NCI-H1930 (cell line): ENCODE measurements around the gene LAMC2.
"Not testable (repeated sequence)": the region's sequence is repeated elsewhere in the genome, so short reads cannot be mapped to it uniquely, and the experiment has no call there.

Source experiments
- DNase-seq, 2 experiments: peaks; one replicate each; lab custom pipeline; 2025; lab: John Stamatoyannopoulos, UW

Gene LAMC2

GRCh38 chr1:183185941-183186490 is at the start of gene LAMC2:
Gene LAMC2 (plus strand): TSS chr1:183186264. CDS start chr1:183186353, 89 bp downstream.
- peak; percentile 30 to 38 for DNase-seq

DNA sequence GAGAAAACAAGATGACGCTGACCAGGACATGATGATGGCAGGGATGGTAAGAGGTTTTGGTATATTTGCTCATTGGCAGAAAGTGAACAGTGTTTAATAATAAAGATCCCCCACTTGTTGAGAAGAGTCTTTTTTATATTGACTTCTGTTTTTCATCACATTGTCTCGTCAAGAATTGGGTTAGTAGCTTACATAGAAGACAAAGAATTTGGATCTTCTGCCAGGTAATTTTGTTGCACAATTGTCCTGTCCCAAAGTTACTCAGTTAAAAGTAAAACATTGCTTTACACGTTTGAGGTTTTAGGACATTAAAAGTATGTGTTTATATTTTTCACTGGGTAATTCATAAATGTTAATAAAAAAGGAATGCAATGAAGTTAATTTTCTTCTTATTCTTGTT is 48.3 kb upstream of the LAMC2 start:
- no peak for DNase-seq

DNA sequence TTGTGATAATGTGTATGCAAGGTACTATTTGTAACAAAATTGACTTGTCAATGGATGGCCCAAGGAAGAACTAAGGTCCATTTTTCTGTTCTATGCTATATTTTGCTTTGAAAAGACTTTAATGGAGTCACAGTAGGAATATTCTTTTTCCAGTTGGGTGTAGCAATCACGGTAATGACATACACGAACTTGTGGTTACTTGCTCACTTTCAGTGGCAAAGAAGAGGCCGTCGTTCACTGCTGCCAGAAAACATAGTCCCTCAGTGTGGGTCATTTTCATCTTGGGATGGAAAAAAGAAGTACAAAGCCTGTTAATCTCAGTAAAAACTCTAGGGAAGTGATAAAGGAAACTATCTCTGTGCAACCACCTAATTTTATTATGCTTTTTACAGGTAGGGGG is 47.8 kb upstream of the LAMC2 start:
- no peak for DNase-seq

DNA sequence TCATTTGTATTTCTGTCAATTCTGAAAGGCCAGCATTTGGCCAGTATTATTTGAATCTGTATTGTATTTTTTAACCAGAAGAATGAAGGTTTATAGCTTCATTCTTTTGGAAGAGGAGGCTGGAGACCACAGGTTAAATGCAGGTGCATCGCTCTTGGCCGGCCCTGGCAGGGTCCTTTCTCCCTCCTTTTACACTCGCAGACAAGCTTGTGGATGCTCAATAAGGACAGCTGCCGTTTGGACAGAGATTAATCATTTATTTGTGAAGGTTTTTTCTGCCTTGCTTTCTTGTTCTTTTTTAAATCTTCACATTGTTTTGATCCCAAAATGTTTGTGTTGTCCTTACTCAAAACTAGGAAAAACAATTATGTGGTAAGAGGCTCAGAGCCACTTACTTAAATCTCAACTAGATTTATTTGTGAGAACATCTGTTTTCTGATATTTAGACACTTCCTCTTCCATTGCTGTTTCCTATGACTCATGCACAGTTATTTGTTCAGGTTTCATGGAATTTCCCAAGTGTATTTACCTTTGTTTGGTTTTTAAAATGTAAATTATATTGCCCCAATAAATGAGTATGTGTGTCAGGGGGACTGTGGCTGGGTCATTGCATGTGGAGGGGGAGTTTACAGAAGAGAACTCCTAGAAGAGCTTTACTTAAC is 46.7 kb upstream of the LAMC2 start:
- DNase-seq: no peak

GRCh38 chr1:183140633-183141032 is 45.4 kb upstream of the LAMC2 start:
- no peak for DNase-seq

DNA sequence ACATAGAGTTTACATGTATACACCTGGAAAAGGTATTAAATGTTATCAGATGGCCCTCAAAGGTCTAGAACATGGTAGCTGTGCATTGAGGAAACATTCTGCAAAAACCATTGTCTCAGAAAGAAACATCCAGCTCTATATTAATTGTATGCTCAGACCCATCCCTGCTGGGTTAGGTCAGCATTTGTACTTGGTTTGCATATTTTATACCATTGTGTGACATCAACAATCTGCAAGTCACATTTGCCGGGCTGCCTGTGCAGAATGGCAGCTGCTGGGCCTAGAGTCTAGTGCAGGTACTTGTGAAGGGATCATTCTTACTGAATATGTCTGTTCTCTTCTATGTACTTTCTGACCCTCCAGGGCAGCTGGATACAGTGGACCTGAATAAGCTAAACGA is 43.9 kb upstream of the LAMC2 start:
- no peak for DNase-seq

DNA sequence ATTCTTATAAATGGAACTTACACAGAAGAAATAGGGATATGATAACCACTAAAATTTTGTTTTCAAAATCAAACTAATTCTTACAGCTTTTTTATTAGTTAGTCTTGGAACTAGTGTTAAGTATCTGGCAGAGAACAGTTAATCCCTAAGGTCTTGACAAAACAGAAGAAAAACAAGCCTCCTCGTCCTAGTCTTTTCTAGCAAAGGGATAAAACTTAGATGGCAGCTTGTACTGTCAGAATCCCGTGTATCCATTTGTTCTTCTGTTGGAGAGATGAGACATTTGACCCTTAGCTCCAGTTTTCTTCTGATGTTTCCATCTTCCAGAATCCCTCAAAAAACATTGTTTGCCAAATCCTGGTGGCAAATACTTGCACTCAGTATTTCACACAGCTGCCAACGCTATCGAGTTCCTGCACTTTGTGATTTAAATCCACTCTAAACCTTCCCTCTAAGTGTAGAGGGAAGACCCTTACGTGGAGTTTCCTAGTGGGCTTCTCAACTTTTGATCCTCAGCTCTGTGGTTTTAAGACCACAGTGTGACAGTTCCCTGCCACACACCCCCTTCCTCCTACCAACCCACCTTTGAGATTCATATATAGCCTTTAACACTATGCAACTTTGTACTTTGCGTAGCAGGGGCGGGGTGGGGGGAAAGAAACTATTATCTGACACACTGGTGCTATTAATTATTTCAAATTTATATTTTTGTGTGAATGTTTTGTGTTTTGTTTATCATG is 42.3 kb upstream of the LAMC2 start:
- no peak for DNase-seq

GRCh38 chr1:183144752-183145151 is 41.3 kb upstream of the LAMC2 start:
- DNase-seq: no peak

DNA sequence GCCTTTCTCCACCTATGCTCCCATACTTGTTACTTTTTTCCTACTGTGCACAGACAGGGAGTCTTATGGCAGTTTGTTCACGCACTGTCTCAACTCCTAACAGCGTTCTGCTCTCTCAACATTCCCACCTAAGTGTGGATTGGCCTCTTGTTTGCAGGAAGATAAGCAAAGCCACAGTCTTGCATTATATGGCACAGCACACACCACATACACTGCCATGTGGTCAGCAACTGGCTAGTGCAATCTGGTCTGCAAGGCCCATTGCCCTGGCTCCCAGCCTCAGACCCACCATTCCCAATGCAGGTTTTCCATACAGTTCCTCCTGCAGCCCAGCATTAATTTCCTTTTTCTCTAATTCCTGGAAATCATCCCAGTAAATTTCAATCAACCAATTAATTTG is 38.3 kb upstream of the LAMC2 start:
- no peak for DNase-seq

GRCh38 chr1:183148599-183148998 is 37.5 kb upstream of the LAMC2 start:
- no peak for DNase-seq

DNA sequence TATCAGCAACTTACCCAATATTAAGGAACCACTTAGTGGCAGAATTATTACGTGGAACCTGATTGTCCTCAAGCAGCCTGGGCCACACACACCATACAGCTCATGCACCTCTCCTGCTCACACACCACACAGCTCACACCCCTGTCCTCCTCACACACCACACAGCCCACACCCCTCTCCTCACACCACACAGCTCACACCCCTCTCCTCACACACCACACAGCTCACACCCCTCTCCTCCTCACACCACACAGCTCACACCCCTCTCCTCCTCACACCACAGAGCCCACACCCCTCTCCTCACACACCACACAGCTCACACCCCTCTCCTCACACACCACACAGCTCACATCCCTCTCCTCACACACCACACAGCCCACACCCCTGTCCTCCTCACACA is 36.8 kb upstream of the LAMC2 start:
- DNase-seq: no peak

- not testable (repeated sequence) for DNase-seq
Observed at GRCh38 chr1:183150032-183150431, 36.0 kb upstream of the LAMC2 start.

DNA sequence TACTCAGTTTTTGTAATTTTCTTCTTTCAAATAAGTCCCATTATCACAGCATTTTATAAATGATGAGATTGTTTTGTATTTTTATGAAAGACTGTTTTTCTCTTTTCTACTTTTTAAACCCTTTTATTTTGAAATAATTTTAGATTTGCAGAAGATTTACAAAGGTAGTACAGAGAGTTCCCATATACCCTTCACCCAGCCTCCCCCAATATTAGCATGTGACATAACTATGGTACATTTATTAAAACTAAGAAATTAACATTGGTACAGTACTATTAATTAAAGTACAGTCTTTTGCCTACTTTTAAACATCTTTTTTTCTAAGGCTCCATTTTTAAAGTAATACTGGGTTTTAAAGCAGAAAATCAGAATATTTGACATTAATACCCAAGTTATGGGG is 35.6 kb upstream of the LAMC2 start:
- DNase-seq: no peak

DNA sequence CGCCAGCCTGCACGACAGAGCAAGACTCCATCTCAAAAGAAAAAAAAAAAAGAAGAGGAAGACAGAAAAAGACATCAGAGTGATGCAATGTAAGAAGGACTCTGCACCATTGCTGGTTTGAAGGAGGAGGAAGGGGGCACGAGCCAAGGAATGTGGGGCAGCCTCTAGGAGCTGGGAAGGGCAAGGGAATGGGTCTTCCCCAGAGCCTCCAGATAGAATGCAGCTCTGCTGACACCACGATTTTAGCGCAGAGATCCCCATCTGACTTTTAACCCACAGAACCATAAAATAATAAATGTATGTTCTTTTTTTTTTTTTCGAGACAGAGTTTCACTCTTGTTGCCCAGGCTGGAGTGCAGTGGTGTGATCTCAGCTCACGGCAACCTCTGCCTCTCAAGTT is 33.9 kb upstream of the LAMC2 start:
- no peak for DNase-seq

GRCh38 chr1:183155939-183156338 is 30.1 kb upstream of the LAMC2 start:
- DNase-seq: no peak

DNA sequence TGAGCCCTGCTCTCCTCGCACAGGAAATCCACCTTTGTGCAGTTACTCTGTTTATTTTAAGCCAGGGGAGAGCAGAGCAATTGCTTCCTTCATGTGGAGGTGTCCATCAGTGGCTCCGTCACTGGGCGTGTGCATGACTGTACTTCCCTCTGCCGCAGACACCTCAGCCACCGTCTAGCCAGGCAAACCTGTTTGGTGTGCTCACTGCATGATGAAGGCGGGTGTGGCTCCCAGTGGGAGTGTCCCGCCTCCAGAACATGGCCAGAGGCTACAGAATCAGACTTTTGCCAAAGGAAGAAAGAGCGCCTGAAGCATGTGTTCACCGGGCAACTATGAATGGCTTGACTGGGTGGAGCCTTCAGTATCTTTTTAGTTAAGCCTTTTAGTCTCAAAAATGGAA is 26.1 kb upstream of the LAMC2 start:
- no peak for DNase-seq

DNA sequence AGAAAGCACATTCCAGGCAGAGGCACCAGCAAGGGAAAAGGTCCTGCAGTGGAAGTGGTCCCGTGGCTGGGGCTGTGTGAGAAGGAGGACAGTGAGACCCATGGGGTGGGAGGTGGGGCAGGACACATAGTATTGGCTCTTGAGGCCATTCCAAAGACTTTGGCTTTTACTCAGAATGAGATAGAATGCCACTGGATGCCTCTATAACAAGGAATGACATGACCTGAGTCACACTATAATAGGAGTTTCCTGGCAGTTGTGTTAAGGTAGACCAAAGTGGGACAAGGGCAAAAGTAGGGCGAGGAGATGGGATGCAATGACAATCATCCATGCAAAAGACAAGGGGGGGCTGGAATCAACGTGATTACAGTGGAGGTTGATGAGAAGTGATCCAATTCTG is 24.7 kb upstream of the LAMC2 start:
- no peak for DNase-seq

DNA sequence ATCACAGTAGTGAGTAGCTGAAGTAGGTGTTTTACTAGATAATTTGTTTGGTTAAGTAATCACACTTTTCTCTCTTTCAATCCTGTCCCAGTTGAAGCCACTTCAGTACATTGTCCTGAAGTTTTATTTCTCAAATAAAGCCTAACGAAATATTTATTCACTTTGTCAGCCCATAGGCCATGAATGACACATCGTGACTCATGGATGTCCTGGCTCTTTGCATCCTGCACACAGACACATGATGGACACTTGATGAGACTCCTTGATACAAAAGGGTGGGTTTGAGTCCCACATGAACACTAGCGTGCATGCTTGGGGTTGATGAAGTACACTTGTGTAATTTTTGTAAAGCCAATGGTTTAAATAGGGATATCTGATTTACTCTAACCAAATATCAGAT is 22.7 kb upstream of the LAMC2 start:
- DNase-seq: no peak

GRCh38 chr1:183164340-183164739 is 21.7 kb upstream of the LAMC2 start:
- DNase-seq: no peak

DNA sequence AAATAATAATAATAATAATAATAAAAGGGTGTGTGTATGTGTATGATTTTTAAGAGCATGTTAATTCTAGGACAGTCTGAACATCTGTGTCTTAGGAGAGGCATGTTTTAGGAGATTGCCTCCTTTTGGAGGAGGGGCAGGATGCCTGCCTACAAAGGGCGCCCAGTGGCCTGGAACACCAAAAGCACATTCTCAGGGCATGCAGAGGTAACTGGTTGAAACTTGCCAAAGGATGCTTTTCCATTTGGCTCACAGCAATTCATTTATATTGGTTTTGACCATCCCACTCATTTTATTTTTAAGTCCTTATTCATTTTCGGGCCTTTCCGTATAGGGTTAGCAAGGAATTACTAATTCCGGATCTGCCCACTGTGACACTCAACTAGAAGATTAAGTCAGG is 21.1 kb upstream of the LAMC2 start:
- no peak for DNase-seq

- no peak for DNase-seq
Observed at GRCh38 chr1:183165456-183165855, 20.6 kb upstream of the LAMC2 start.

DNA sequence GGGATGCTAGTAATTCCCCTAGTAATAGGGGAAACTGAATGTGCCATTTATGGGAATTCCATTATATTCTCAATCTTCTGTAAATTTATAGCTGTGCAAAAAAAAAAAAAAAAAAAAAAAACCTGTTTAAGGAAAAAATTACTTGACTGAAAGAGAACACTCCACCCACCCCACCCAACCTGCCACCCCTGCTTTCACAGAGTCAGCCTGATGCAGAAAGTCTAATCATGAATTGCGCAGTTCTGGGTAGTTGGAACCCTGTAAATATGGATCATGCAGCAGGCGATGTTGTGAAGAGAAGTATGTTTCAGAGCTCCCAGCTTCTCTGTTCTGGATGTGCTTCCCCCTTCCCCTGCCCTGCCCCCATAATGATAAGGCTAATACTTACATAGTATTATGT is 19.6 kb upstream of the LAMC2 start:
- no peak for DNase-seq

- no peak for DNase-seq
Observed at GRCh38 chr1:183167676-183168075, 18.4 kb upstream of the LAMC2 start.

DNA sequence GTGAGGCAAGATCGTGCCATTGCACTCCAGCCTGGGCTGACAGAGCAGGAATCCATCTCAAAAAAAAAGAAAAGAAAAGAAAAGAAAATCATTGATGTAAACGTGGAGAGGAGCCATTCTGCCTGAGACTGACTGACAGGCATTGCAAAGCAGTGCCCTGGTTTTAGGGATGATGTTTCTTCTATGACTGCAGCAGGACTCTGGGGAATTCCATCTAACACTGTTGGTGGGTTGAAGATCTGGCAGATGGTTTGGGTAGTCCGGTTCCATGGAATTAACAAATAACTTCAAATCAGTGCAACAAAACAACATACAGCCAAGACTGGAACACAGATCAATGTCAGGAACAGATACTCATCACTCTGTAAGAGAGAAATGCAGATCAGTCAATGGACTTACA is 17.8 kb upstream of the LAMC2 start:
- DNase-seq: no peak
